ENCODE results near the gene MARS1.
"Not testable (repeated sequence)": the region's sequence is repeated elsewhere in the genome, so short reads cannot be mapped to it uniquely, and the experiment has no call there.

Gene MARS1

DNA sequence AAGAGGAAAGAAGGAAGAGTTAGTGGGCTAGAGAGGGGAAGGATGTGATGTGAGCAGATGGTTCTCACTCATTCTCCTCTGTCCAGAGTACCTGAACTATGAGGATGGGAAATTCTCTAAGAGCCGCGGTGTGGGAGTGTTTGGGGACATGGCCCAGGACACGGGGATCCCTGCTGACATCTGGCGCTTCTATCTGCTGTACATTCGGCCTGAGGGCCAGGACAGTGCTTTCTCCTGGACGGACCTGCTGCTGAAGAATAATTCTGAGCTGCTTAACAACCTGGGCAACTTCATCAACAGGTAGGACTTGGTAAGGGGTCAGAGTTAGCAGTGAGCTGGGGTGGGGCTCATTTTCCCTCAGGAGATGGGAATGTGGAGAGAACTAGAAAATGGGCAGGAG, 24.8 kb downstream of the MARS1 start:
- Mint-ChIP-seq H3K27me3 (no peaks in the 10 kb centered on the region), H3K36me3 (ENCODE audit: low read depth) (peaks cover 79% of the 10 kb centered on the region), H3K27ac (peak overlapping the region; percentile 68), H3K9me3 (no peaks in the 10 kb centered on the region), H3K4me1 (ENCODE audit: low read depth) (peaks cover 12% of the 10 kb centered on the region), H3K4me3 (no peak overlapping the region)

DNA sequence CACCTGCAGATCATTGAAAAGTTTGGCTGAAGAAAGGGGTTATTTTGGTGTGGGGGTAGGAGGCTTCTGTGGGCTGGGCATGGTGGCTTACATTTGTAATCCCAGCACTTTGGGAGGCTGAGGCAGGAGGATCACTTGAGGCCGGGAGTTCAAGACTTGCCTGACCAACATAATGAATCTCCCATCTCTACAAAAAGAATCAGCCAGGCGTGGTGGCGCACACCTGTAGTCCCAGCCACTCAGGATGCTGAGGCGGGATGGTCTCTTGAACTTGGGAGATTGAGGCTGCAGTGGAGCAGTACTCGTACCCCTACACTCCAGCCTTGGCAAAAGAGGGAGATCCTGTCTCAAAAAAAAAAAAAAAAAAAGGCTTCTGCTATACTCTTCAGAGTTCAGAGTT, 25.4 kb downstream of the MARS1 start:
- H3K27me3 Mint-ChIP-seq = no peaks in the 10 kb centered on the region
- H3K27ac Mint-ChIP-seq = peak overlapping the region; percentile 68
- H3K9me3 Mint-ChIP-seq = no peaks in the 10 kb centered on the region
- H3K36me3 Mint-ChIP-seq (ENCODE audit: low read depth) = peaks cover 81% of the 10 kb centered on the region
- peaks cover 18% of the 10 kb centered on the region for H3K4me1 Mint-ChIP-seq (ENCODE audit: low read depth)
- no peak overlapping the region for H3K4me3 Mint-ChIP-seq

DNA sequence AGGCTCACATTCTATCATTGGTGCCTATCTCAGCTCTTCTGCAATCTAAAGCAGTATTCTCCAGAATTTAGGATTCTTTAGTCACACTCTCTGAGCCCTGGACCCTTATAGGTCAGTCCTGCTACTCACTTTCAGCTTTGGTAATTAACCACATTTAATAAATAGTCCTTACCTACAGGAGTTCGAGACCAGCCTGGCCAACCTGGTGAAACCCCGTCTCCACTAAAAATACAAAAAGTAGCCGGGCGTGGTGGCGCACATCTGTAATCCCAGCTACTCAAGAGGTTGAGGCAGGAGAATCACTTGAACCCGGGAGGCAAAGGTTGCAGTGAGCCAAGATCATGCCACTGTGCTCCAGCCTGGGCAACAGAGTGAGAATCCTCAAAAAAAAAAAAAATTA, 25.8 kb downstream of the MARS1 start:
- not testable (repeated sequence) for H3K27me3 Mint-ChIP-seq, H3K27ac Mint-ChIP-seq, H3K4me3 Mint-ChIP-seq, H3K9me3 Mint-ChIP-seq
- peaks cover 81% of the 10 kb centered on the region for H3K36me3 Mint-ChIP-seq (ENCODE audit: low read depth)
- H3K4me1 Mint-ChIP-seq (ENCODE audit: low read depth) = peaks cover 23% of the 10 kb centered on the region

DNA sequence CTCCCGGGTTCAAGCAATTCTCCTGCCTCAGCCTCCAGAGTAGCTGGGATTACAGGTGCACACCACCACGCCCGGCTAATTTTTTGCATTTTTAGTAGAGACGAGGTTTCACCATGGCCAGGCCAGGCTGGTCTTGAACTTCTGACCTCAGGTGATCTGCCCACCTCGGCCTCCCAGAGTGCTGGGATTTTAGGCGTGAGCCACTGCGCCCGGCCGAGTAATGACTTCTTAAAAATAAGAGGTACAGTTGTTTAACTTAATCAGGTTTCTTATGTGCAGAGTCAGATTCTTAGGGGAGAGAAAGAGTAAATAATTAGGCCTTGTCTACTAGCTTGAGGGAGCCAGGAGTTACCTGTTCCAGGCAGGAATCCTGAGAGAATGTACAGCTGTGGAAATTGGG, 26.4 kb downstream of the MARS1 start:
- peak overlapping the region; percentile 28 for H3K27ac Mint-ChIP-seq
- H3K27me3 Mint-ChIP-seq, H3K4me3 Mint-ChIP-seq, H3K9me3 Mint-ChIP-seq: not testable (repeated sequence)
- H3K4me1 Mint-ChIP-seq (ENCODE audit: low read depth) = peaks cover 28% of the 10 kb centered on the region
- H3K36me3 Mint-ChIP-seq (ENCODE audit: low read depth) = peaks cover 81% of the 10 kb centered on the region

DNA sequence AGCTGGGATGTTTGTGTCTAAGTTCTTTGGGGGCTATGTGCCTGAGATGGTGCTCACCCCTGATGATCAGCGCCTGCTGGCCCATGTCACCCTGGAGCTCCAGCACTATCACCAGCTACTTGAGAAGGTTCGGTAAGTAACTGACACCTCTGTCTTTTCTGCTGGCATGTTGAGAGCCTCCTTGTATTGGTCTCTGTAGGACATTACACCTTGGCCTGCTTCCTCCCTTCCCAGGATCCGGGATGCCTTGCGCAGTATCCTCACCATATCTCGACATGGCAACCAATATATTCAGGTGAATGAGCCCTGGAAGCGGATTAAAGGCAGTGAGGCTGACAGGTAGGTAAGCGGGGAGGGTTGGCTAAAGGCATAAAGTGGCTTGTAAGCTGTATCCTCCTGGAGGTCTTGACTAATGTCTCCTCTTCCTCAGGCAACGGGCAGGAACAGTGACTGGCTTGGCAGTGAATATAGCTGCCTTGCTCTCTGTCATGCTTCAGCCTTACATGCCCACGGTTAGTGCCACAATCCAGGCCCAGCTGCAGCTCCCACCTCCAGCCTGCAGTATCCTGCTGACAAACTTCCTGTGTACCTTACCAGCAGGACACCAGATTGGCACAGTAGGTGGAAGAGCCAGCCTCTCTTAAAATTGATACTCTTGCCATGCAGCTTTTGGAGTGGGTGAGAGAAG, 27.0 kb downstream of the MARS1 start:
- H3K4me3 Mint-ChIP-seq = no peak overlapping the region
- H3K27ac Mint-ChIP-seq = peak overlapping the region; percentile 28
- H3K27me3 Mint-ChIP-seq = no peaks in the 10 kb centered on the region
- no peaks in the 10 kb centered on the region for H3K9me3 Mint-ChIP-seq
- peaks cover 27% of the 10 kb centered on the region for H3K4me1 Mint-ChIP-seq (ENCODE audit: low read depth)
- peaks cover 81% of the 10 kb centered on the region for H3K36me3 Mint-ChIP-seq (ENCODE audit: low read depth)

DNA sequence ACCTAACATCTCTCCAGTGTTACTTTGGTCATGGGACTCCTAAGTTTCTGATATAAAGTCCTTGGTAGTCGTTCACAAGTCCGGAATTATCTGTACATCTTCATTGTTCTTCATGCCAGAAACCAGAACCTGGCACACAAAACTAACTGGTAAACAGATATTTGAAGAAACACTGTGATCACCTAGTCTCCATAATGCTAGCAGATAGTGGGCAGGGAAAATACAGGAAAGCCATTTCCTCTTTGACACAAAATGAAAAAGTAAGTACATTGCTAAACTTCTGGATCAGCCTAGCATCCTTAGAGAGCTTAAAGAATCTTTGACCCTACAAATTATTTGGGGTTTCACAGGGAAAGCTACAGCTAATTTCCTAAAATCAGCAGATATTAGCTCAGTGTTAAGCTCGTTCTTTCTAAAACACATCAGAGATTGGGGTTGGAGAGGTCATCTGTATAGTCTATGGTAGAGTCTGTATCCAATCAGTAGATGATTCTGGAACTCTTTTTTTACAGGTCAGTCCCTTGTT, 27.6 kb downstream of the MARS1 start:
- H3K27ac Mint-ChIP-seq = no peak overlapping the region
- no peak overlapping the region for H3K4me3 Mint-ChIP-seq
- no peaks in the 10 kb centered on the region for H3K27me3 Mint-ChIP-seq
- H3K9me3 Mint-ChIP-seq = no peaks in the 10 kb centered on the region
- peaks cover 83% of the 10 kb centered on the region for H3K36me3 Mint-ChIP-seq (ENCODE audit: low read depth)
- H3K4me1 Mint-ChIP-seq (ENCODE audit: low read depth) = peaks cover 27% of the 10 kb centered on the region

DNA sequence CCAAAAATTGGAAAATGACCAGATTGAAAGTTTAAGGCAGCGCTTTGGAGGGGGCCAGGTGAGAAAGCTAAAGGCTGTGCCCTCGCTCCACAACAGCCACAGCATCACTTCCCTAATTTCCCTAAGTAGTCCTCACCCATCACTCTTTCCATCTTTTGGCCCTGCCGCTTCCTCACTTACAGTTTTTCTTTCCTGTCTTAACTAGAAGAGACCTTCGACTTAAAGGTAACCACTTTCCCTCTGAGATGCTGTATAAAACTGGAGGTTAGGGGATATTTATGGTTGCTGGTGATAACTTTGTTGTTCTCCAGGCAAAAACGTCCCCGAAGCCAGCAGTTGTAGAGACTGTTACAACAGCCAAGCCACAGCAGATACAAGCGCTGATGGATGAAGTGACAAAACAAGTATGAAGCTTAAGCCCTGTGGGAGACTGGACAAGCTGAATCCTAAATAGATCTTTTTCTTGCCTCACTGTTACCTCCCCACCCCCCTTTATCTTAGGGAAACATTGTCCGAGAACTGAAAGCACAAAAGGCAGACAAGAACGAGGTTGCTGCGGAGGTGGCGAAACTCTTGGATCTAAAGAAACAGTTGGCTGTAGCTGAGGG, 28.2 kb downstream of the MARS1 start:
- Mint-ChIP-seq H3K4me3 (no peak overlapping the region), H3K27me3 (no peaks in the 10 kb centered on the region), H3K36me3 (ENCODE audit: low read depth) (peaks cover 83% of the 10 kb centered on the region), H3K4me1 (ENCODE audit: low read depth) (peaks cover 30% of the 10 kb centered on the region), H3K27ac (peak overlapping the region; percentile 79), H3K9me3 (no peaks in the 10 kb centered on the region)

DNA sequence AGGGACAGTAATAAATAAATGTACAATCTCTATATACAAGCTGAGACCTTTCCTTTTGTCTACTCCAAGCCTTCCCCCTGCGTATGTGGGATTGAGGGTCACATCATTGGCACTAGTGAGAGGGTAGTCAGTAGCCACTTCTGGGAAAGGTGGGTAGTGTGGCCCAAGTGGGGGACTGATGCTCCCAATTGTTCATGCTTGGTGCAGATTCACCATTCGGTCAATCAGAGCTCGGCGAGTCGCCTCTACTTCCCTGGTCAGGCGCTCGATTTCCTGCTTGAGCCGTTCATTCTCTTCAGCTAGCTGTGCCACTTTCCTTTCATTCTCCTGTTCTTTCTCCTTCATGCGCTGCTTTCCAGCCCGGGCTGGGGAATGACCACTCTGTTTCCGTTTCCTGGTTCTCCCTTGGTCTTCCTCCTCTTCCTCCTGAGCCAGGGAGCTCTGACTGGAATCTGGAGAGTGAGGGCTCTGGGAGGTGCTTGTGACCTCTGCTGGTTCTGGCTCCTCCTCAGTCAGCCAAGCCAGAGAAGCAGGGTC, 28.8 kb downstream of the MARS1 start:
- Mint-ChIP-seq H3K27me3 (no peaks in the 10 kb centered on the region), H3K4me1 (ENCODE audit: low read depth) (peaks cover 36% of the 10 kb centered on the region), H3K4me3 (no peak overlapping the region), H3K9me3 (no peaks in the 10 kb centered on the region), H3K27ac (peak overlapping the region; percentile 72), H3K36me3 (ENCODE audit: low read depth) (peaks cover 82% of the 10 kb centered on the region)

DNA sequence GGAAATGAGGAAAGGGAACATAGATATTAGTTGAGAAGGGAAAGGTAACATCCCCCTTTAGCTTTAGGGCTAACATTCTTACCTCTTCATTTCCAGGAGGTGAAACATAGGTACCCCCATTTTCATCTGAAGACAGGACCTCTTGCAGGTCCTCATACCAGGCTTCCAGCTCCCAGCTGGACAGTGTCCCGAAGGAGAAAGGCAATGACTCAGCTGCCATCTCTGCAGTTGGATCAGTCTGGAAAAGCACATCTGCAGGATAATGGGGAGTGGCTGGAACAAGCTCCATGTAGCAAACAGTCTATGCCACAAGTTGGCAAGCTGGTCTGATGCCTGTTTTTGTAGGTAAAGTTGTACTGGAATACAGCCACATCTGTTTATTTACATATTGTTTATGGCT, 29.3 kb downstream of the MARS1 start:
- Mint-ChIP-seq H3K4me1 (ENCODE audit: low read depth) (peaks cover 41% of the 10 kb centered on the region), H3K4me3 (peak overlapping the region; percentile 41), H3K27me3 (no peaks in the 10 kb centered on the region), H3K27ac (peak overlapping the region; percentile 72), H3K9me3 (no peaks in the 10 kb centered on the region), H3K36me3 (ENCODE audit: low read depth) (peaks cover 77% of the 10 kb centered on the region)

DNA sequence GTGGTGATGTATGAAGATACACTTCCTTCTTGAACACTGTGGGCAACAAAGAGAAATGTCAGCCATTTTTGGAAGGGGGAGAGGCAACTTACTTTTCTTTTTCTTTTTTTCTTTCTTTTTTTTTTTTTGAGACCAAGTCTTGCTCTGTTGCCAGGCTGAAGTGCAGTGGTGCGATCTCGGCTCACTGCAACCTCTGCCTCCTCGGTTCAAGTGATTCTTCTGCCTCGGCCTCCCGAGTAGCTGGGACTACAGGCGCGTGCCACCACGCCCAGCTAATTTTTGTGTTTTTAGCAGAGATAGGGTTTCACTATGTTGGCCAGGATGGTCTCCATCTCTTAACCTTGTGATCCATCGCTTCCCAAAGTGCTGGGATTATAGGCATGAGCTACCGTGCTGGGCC, 29.9 kb downstream of the MARS1 start:
- H3K9me3 Mint-ChIP-seq, H3K27me3 Mint-ChIP-seq: not testable (repeated sequence)
- peaks cover 72% of the 10 kb centered on the region for H3K36me3 Mint-ChIP-seq (ENCODE audit: low read depth)
- H3K27ac Mint-ChIP-seq = peak overlapping the region; percentile 72
- peaks cover 43% of the 10 kb centered on the region for H3K4me1 Mint-ChIP-seq (ENCODE audit: low read depth)
- peak overlapping the region; percentile 85 for H3K4me3 Mint-ChIP-seq

DNA sequence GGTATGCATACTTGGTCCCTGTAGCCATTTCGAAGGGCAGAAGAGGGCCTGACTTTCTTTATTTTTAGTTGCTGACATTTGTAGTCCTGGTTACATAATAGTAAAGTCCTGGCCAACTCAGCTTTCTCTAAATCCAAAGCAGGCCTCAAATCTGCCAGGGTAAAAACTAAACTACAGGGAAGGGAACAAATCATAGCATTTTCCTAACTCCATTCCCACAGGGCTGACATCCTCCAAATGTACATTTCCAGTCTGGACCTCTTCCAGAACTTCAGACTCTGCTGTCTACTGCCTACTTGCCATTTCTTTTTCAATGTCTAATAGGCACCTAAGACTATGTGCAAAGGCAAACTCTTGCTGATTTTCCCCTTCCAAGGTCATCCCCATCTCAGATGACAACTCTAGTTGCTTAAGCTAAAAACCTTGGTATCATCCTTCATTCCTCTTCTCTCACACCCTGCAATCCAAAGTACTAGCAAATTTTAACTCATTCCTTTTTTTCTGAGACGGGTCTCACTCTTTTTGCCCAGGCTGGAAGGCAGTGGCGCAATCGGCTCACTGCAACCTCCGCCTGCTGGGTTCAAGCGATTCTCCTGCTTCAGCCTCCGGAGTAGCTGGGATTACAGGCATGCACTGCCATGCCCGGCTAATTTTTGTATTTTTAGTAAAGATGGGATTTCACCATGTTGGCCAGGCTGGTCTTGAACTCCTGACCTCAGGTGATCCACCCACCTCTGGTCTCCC, 30.5 kb downstream of the MARS1 start:
- Mint-ChIP-seq H3K9me3 (no peaks in the 10 kb centered on the region), H3K27ac (peak overlapping the region; percentile 99), H3K27me3 (no peaks in the 10 kb centered on the region), H3K4me1 (ENCODE audit: low read depth) (peaks cover 46% of the 10 kb centered on the region), H3K4me3 (peak overlapping the region; percentile 85), H3K36me3 (ENCODE audit: low read depth) (peaks cover 65% of the 10 kb centered on the region)

DNA sequence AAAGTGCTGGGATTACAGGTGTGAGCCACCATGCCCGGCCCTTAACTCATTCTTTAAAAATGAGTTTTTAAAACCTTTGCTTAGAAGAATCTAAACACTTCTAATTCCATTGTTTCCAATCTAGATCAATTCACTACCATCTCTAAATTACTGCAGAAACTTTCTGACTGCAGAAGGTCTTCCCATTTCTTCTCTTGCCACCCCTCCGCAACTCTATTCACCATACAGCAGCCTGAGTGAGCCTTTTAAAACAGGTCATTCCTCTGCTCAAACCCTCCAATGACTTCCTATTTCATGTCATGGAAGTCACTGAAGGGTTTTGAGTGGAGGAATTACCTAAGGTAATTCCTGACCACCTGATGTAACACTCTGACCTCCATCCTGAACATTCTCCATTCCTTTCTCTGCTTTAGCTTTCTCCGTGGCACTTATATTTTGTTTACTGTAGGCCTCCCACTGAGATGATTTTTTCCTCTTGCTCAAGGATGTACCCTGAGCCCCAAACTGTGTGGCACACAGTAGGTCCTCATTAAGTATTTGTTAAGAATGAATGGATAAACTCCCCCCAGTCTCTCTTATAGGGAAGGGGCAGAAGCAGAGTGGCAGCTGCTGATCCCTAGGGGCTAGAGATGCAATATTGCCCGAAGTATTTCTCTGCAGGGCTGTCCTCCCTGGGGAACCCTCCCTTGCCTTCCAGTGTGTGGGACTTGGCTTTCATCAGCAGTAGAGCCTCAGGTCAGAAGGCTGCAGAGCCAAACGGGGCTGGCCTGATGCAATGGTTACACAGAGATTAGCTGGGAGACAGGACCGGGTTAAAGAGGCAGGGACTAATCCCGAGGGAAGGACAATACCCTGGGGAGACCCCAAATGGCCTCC, 31.3 kb downstream of the MARS1 start:
- no peaks in the 10 kb centered on the region for H3K9me3 Mint-ChIP-seq
- H3K27ac Mint-ChIP-seq = peak overlapping the region; percentile 99
- H3K4me3 Mint-ChIP-seq = peak overlapping the region; percentile 85
- peaks cover 61% of the 10 kb centered on the region for H3K36me3 Mint-ChIP-seq (ENCODE audit: low read depth)
- H3K4me1 Mint-ChIP-seq (ENCODE audit: low read depth) = peaks cover 54% of the 10 kb centered on the region
- no peaks in the 10 kb centered on the region for H3K27me3 Mint-ChIP-seq

DNA sequence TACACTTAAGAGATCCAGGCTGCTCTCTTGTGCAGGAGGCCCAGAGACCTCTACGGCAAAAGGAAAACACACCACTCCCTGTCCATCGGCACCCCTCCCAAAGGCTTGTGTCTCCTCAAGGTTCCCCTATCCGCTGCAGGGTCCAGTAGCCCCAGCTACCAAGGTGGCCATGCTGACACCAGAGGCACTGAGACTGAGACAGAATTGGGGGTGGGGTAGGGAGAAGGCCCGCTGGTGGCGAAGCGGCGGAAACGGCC, 31.9 kb downstream of the MARS1 start:
- peaks cover 59% of the 10 kb centered on the region for H3K4me1 Mint-ChIP-seq (ENCODE audit: low read depth)
- peak overlapping the region; percentile 85 for H3K4me3 Mint-ChIP-seq
- no peaks in the 10 kb centered on the region for H3K27me3 Mint-ChIP-seq
- H3K9me3 Mint-ChIP-seq = no peaks in the 10 kb centered on the region
- peaks cover 55% of the 10 kb centered on the region for H3K36me3 Mint-ChIP-seq (ENCODE audit: low read depth)
- H3K27ac Mint-ChIP-seq = peak overlapping the region; percentile 99

DNA sequence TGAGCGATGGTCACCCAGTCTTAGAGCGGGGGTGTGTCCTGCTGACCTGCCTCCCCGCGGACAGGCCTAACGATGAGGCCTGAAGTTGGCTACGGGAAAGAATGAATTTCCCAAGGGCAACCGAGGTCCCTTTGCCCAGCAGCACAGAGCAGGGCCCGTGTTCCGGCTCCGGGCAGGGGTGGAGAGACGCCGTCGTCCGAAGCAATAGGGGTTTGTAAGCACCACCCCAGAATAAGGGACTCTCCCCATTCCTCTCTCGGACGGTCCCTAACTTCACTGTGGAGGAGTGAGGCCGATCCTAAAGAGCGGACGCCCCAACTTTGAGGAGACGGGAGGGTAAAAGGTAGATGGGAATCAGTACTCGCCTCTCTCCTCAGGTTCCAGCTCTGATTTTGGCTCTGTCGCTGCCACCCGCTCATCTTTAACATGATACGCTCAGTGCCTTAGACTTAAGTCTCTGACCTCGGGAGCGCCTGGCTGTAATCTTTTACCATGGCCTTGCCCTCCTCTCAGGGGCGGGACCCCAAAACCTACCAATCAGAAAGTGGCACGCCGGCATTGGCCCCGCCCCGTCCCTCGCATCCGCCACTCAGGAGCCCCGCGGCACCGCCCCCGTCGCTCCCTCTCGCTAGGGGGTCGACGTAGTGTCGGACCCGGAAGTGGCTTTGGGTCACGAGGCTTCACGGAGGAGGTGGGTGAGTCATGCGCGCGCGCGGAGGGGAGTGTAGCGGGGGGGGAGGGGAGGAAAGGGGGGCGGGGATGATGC, 32.4 kb downstream of the MARS1 start, which contains the start of gene DDIT3:
Gene DDIT3 (minus strand): TSS at position 462 of the 766 bp plus-strand sequence. CDS start 3,108 bp downstream, outside the sequence.
- Mint-ChIP-seq H3K9me3 (no peaks in the 10 kb centered on the region), H3K36me3 (ENCODE audit: low read depth) (peaks cover 50% of the 10 kb centered on the region), H3K27me3 (no peaks in the 10 kb centered on the region), H3K4me1 (ENCODE audit: low read depth) (peaks cover 63% of the 10 kb centered on the region), H3K27ac (peak within 1 kb of the TSS; percentile 99), H3K4me3 (peak within 1 kb of the TSS; percentile 87)

Data from stimulated activated naive CD8-positive, alpha-beta T cell treated with anti-CD3 and anti-CD28 coated beads, Interleukin-15, Interleukin-2, amounts not matched to agents 100 ng/mL and 50 ng/mL, for 24 hours (primary cell).